ENCODE measurements around the gene NUP155.
"Not testable (repeated sequence)": the region's sequence is repeated elsewhere in the genome, so short reads cannot be mapped to it uniquely, and the experiment has no call there.

Gene NUP155

DNA sequence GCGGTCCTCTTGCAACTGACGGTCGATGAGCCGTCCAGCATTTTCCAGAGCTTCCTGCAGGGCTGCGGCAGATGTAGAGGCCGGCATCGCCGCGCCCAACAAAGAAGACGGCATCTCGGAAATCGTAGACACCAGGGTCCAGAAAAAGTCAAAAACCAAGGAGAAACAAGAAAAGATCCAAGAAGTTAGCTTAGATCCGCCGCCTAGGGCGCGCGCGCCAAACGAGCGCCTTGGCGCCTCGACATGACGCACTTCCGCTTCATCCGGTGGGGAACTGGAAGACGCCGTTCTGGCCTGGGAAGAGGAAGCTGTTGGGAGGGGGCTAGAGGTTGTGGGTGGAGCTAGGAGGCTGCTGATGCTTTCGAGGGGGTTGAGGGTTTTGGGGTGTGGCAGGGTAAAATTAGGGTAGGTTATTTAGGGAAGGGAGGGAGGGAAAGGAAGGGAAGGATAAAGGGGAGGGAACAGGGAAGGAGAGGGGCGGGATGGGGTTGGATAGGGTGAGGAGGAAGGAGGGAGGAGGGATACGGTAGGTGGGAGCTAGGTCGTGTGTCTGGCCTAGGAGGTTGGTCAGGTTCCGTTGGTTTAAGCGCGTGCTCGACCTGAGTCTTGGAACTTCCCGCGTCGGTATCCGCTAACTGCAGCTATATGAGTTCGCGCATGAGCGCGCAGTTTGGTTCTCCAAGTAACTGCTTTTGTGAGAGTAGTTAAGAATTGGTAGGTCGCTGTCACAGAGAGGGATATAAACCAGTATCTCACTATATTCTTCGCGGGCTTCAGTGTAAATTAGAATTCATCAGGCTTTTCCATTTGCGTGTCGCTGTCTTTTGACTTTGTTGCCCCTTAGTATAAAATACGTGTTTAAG is at the start of gene NUP155:
Gene NUP155 (minus strand): TSS at position 243 of the 863 bp plus-strand sequence. CDS start 129 bp downstream, at position 114.
- peak; percentile 93 for DNase-seq

DNA sequence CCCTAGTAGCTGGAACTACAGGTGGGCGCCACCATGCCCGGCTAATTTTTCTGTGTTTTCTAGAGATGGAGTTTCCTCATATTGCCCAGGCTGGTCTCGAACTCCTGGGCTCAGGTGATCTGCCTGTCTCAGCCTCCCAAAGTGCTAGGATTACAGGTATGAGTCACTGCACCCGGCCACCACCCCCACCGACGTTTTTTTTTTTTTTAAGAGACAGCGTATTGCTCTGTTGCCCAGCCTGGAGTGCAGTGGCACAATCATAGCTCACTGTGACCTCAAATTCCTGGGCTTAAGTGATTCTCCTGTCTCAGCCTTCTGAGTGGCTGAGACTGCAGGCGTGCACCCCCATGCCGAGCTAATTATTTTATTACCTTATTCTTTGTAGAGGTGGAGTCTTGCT is 46.4 kb upstream of the NUP155 start:
- no peak for DNase-seq

DNA sequence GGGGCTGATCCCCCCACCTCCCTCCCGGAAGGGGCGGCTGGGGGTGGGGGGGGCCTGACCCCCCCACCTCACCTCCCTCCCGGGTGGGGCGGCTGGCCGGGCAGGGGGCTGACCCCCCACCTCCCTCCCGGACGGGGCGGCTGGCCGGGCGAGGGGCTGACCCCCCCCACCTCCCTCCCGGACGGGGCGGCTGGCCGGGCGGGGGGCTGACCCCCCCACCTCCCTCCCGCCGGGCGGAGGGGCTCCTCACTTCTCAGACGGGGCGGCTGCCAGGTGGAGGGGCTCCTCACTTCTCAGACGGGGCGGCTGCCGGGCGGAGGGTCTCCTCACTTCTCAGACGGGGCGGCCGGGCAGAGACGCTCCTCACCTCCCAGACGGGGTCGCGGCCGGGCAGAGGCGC is 44.5 kb upstream of the NUP155 start:
- not testable (repeated sequence) for DNase-seq

DNA sequence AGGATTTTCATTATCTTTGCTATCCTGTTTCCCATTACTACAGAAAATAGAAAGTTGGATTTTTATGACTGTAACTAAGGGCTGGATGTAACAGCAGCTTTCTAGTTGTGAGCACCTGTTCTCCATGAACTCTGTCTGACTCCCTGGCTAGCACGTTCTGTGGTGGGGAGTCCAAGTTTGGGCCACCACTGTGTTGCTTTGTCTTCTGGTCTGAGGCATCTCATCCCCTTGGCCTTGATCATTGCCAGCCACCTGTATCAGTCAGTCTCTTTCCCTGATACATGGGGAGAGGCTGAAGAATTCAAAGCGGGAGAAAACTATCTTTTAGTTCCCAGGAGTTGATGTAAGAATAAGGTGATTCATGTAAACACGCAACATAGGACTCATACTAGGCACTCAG is 41.6 kb upstream of the NUP155 start:
- no peak for DNase-seq

DNA sequence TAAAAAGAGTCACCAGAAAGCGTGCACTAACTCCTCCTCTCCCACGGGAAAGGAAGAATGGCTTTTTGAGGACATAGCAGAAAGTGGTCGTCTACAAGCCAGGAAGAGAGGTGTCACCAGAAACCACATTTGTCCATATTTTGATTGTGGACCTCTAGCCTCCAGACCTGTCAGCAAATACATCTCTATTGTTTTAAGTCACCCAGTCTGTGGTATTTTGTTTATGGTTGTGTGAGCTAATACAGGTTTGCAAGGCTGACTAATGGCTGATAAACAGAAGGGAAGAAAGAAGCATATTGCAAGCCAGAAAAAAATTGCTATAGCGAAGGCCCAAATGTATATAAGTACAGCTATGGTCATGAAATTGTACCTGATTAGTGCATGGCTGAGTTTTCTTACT is 29.6 kb upstream of the NUP155 start:
- no peak for DNase-seq

DNA sequence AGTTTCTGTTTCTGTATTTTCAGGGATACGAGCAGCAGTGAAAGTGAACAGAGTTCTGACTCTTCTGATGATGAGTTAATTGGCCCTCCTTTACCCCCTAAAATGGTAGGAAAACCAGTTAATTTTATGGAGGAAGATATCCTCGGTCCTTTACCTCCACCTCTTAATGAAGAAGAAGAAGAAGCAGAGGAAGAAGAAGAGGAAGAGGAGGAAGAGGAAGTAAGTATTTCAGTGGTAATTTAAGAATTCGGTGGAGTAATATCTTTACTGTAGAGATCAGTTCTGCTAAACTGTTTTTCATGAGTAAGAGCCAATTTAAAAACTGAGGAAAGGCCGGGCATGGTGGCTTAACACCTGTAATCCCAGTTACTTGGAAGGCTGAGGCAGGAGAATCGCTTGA is 25.4 kb upstream of the NUP155 start:
- no peak for DNase-seq

DNA sequence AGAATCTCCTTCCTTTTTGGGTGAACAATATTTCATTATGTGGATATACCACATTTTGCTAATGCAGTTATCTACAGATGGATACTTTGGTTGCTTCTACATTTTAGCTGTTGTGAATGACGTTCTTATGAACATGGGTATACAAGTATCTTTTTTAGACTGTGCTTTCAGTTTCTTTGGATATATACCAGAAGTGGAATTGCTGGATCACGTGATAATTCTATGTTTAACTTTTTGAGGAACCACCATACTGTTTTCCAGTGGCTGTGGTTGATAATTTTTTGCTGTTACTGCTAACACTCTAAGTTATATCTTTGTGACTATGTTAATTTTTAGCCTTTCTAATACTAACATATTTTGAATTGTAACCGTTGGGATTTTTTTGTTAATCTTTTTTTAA is 20.7 kb upstream of the NUP155 start:
- DNase-seq: no peak

DNA sequence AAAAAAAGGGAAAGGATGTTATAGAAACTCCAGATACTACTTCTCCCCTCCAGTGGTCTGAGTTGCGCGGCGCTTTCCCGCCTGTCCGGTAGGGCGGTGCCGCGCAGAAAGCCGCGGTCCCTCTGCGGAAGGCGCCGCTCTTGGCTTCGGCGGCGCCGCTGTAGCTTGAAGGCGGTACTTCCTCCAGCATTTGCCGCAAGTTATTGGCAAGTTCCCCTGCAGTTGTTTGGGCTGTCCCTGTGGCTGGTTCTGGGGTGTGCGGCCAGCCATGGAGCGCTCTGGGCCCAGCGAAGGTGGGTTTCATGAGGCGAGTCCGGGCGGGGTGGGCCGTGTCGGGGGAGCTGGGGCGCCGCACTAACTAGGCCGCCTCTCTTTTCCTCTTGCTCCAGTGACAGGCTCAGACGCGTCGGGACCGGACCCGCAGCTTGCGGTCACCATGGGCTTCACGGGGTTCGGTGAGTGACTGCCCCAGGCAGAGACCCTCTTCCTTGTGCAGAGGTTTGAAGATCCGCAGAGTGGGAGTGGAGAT is 8.3 kb upstream of the NUP155 start, which contains the start of gene WDR70:
Gene WDR70 (plus strand): TSS at position 219 of the 529 bp plus-strand sequence. CDS start 50 bp downstream, at position 269.
- peak; percentile 84 for DNase-seq

DNA sequence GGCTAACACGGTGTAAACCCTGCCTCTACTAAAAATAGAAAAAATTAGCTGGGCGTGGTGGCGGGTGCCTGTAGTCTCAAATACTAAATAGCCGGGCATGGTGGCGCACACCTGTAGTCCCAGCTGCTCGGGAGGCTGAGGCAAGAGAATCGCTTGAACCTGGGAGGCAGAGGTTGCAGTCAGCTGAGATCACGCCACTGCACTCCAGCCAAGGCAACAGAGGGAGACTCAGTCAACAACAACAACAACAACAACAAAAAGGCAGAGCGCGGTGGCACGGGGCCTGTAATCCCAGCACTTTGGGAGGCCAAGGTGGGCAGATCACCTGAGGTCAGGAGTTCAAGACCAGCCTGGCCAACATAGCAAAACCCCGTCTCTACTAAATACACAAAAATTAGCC is 7.2 kb upstream of the NUP155 start:
- not testable (repeated sequence) for DNase-seq

DNA sequence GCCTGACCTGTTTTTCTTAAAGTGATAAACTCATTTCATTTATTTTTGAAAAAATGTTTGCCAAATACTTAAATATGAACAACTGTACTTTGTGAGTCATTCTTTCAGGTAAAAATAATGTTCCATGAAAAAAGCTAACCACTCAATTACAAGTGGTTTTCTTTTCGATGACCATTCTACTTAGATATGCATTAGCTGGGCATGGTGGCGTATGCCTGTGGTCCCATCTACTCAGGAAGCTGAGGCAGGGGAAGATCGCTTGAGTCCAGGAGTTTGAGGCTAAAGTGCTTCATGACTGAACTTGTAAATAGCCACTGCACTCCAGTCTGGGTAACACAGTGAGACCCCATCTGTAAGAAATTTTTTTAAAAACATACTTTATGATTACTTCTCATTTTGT is 4.2 kb upstream of the NUP155 start:
- no peak for DNase-seq

DNA sequence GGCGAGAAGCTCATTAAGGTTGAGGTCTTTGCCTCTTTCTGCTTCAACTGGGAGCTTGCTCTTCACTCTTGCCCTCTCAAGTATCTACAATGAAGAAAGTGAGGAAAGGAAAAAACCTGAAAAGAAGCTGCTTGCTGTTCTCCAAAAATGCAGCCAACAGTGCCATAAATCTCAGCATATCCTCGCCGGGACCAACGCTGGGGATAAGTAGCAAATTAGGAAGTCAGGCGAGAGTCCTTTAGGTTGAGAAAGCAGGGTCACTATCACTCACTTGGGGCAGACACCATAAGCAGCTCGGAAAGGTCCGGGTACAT is 399 bp downstream of the NUP155 start:
- no peak for DNase-seq

DNA sequence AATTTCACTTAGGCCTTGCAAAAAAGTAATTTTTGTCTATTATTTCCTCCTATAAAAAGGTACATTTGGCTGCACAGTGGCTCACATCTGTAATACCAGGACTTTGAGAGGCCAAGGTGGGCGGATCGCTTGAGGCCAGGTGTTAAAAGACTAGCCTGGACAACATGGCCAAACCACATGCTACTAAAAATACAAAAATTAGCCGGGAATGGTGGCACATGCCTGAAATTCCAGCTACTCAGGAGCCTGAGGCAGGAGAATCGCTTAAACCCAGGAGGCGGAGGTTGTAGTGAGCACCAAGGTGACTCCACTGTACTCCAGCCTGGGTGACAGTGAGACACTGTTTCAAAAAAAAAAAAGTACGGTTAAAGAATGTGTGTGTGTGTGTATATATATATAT is 15.7 kb downstream of the NUP155 start:
- DNase-seq: no peak

DNA sequence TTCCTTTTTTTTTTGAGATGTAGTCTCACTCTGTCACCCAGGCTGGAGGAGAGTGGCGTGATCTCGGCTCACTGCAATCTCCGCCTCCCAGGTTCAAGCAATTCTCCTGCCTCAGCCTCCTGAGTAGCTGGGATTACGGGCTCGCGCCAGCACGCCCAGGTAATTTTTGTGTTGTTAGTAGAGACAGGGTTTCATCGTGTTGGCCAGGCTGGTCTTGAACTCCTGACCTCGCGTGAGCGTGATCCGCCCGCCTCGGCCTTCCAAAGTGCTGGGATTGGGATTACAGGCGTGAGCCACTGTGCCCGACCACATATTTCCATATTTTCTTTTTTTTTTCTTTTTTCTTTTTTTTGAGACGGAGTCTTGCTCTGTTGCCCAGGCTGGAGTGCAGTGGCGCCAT is 28.2 kb downstream of the NUP155 start:
- not testable (repeated sequence) for DNase-seq

DNA sequence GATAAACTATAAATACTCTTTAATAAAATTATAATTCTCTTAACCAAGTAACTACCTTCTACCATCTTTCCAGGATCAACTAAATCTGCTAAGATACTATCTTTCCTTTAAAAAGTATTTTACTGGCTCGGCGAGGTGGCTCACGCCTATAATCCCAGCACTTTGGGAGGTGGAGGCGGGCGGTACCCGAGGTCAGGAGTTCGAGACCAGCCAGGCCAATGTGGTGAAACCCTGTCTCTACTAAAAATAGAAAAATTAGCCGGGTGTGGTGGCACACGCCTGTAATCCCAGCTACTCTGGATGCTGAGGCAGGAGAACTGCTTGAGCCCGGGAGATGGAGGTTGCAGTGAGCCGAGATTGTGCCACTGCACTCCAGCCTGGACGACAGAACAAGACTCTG is 36.2 kb downstream of the NUP155 start:
- DNase-seq: not testable (repeated sequence)

DNA sequence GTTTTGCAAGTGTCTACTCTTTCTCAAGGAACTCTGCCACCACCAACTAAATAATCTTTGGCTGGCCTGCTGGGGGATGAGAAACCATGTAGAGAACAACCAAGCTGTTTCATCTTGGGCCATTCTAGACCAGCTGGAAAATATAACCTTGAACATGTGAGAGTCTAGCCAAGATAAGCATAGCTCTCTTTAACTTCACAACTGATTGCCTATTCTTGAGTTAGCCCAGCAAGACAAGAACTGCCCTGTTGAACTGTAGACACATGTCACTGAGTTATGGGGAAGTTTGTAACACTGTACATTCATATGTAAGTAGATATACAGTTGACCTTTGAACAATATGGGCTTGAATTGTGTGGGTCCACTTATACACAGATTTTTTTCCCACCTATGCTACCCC is 44.4 kb downstream of the NUP155 start:
- no peak for DNase-seq

DNA sequence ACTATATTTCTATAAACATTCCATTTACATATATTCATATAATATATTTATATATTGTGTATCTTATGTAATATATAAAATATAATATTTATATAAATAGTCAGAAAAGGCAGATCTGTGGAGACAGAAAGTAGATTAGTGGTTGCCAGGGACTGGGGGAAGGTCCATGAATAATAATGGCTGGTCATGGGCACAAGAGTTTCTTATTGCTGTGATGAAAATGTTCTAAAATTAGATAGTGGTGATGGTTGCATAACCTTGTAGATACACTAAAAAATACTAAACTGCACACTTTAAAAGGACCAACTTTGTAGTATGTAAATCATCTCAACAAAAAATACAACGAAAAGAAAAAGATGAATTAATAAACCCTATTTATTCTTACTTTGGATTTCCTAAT is 47.3 kb downstream of the NUP155 start:
- DNase-seq: no peak

DNA sequence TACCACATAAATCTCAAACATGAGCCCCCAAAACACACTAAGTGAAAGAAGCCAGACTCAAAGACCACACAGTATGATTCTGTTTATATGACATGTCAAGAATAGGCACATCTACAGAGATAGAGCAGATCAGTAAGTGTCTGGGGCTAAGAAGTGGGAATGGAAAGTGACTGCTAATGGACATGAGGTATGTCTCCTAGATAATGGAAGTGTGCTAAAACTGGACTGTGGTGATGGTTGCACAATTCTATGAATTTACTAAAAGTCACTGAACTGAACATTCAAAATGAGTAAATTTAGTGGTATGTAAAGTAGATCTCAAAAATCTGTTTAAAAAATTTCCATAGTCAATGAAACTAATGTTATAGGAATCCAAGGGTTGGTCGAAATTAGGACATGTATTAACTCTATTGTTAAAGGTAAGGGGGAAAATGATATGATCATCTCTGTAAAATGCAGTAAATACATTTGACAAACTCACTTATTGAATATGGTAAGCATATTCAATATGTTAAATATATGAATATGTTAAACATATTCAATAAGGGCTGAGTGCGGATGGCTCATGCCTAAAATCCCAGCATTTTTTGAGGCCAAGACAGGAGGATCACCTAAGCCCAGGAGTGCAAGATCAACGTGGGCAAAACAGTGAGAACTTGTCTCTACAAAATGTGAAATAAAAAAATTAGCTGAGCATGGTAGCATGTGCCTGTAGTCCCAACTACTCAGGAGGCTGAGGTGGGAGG is 51.7 kb downstream of the NUP155 start:
- DNase-seq: no peak

DNA sequence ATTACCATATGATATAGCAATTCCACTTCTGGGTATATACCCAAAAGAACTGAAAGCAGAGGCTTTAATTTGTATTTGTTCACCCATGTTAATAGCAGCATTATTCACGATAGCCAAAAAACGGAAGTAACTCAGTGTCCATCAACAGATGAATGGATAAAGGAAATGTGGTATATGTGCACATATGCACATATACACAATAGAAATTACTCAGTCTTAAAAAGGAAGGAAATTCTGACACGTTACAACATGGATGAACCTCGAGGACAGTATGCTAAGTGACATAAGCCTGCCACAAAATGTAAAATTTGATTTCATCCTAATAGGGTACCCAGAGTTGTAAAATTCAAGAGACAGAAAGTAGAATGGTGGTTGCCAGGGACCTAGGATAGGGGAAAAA is 54.9 kb downstream of the NUP155 start:
- no peak for DNase-seq

DNA sequence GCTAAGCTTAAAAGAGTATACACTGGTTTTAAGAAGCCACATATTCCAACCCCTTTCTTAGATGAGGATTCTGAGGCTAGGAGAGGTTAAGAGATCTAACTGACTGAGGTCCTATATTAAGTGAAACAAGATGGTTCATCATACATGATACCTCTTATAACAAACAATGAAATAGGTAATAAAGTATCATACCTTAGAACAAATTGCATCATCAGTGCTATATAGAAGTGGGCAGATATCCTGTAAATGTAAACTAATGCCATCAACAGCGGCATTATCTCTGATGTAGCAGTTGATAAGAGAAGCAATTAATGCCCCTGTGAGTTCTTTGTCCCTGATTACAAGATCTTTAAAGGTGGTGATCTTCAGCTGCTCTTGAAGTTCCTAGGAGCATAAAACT is 60.5 kb downstream of the NUP155 start:
- DNase-seq: no peak

DNA sequence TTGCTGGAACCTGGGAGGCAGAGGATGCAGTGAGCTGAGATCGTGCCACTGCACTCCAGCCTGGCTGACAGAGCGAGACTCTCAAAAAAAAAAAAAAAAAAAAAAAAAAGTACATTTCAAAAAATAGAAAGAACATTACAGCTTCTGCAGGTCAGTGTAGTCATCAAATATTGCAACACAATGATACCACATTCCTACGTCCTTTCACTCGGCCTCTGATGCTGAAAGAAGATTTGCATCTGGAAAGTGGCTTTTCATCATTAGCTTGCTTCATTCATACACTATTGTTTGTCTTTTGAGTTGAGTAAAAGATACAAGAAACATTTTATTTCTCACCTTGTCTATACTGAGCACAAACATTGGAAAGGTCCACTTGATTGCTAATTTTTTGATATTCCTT is 62.1 kb downstream of the NUP155 start:
- no peak for DNase-seq

DNA sequence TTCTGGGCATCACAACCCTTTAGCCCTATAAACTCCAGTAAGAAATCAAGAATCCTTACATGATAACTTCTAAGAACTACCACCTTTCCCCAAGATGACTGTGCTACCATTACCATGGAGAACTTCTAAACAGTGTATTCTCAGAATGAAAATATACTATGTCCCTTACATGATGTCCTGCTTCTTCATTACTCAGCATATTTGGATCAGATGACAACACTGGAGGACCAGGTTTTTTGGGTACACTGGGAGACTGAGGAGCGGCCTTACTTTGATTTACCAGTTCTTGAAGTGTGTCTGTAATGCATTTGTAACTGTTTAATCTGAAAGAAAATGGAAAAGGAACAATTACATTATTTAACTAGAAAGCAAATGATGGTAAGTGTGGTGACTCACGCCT is 66.0 kb downstream of the NUP155 start:
- DNase-seq: no peak

DNA sequence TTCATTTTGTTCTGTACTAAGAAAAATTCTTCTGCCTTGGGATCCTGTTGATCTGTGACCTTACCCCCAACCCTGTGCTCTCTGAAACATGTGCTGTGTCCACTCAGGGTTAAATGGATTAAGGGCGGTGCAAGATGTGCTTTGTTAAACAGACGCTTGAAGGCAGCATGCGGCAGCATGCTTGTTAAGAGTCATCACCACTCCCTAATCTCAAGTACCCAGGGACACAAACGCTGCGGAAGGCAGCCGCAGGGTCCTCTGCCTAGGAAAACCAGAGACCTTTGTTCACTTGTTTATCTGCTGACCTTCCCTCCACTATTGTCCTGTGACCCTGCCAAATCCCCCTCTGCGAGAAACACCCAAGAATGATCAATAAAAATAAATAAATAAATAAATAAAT is 74.6 kb downstream of the NUP155 start:
- DNase-seq: not testable (repeated sequence)

DNA sequence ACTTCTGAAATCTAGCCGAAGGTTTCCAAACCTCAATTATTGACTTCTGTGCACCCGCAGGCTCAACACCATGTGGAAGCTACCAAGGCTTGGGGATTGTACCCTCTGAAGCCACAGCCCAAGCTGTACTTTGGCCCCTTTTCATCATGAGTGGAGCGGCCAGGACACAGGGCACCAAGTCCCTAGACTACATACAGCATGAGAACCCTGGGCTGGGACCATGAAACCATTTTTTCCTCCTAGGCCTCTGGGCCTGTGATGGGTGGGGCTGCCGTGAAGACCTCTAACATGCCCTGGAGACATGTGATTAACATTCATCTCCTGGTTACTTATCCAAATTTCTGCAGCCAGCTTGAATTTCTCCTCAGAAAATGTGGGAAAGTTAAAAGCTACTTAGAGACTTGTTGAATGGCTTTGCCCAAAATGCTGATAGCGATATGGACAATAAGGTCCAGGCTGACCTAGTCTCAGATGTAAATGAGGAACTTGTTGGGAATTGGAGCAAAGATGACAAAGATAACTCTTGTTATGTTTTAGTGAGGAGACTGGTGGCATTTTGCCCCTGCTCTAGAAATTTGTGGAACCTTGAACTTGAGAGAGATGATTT is 87.6 kb downstream of the NUP155 start:
- no peak for DNase-seq

DNA sequence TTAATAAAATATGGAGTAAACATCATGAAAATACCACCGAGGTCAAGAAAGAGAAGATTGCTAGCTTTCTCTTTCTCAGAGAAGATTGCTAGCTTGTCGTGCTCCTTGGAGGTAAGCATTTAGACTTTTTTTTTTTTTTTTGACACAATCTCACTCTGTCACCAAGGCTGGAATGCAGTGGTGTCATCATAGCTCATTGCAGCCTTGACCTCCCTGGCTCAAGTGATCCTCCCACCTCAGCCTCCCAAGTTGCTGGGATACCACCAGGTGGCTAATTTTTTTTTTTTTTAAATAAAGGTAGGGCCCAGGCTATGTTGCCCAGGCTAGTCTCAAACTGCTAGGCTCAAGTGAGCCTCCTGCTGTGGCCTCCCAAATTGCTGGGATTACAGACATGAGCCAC is 95.4 kb downstream of the NUP155 start:
- DNase-seq: no peak

Data from NCI-H2107 (cell line).